H9 (cell line): Measurements from ENCODE around the gene STH. TPM values are rescaled to one million over a fixed set of nuclear protein-coding genes. Genes with fewer than 3 reads are reported as not detected.

Experiments
- DNase-seq: peaks from one replicate; pipeline ENCODE4 v3.0.0-alpha.2; 2017
- H2AFZ ChIP-seq: one replicate; pipeline ENCODE4 v1.6.1; 2013; ENCODE audit warnings: mild to moderate bottlenecking, low read length, control low read depth, moderate library complexity
- H2AK5ac ChIP-seq: 2 replicates; pipeline ENCODE4 v1.6.1; 2013; ENCODE audit warnings: low read length, control low read depth, mixed read lengths; ENCODE audit not compliant: insufficient read length
- H2BK120ac ChIP-seq: one replicate; pipeline ENCODE4 v1.6.1; 2013; ENCODE audit warnings: low read depth, mild to moderate bottlenecking, low read length, control low read depth, inconsistent platforms; ENCODE audit not compliant: poor library complexity, severe bottlenecking
- H2BK12ac ChIP-seq: 2 replicates; pipeline ENCODE4 v1.6.1; 2013; ENCODE audit warnings: low read length, control low read depth, mixed read lengths, low read depth; ENCODE audit not compliant: insufficient read length
- H2BK15ac ChIP-seq: 2 replicates; pipeline ENCODE4 v1.6.1; 2013; ENCODE audit warnings: low read depth, low read length, control low read depth
- H2BK20ac ChIP-seq: one replicate; pipeline ENCODE4 v1.6.1; 2013; ENCODE audit warnings: low read depth, mild to moderate bottlenecking, low read length, control low read depth, inconsistent platforms; ENCODE audit not compliant: poor library complexity, severe bottlenecking
- H2BK5ac ChIP-seq: 2 replicates; pipeline ENCODE4 v1.6.1; 2013; ENCODE audit warnings: low read length, control low read depth, mixed read lengths; ENCODE audit not compliant: insufficient read length
- H3K14ac ChIP-seq: 2 replicates; pipeline ENCODE4 v1.6.1; 2013; ENCODE audit warnings: low read length, control low read depth; ENCODE audit not compliant: insufficient read depth
- H3K18ac ChIP-seq: 2 replicates; pipeline ENCODE4 v1.6.1; 2013; ENCODE audit warnings: low read depth, mild to moderate bottlenecking, mixed read lengths, low read length, control low read depth; ENCODE audit not compliant: insufficient read length
- H3K23ac ChIP-seq: 2 replicates; pipeline ENCODE4 v1.6.1; 2013; ENCODE audit warnings: low read length, control low read depth, mixed read lengths, low read depth; ENCODE audit not compliant: insufficient read length
- H3K23me2 ChIP-seq: 2 replicates; pipeline ENCODE4 v1.6.1; 2013; ENCODE audit warnings: low read depth, mild to moderate bottlenecking, mixed read lengths, low read length, control low read depth; ENCODE audit not compliant: insufficient read length, poor library complexity, severe bottlenecking
- H3K27ac ChIP-seq: 2 replicates; pipeline ENCODE4 v1.5.1; 2013; ENCODE audit warnings: low read length, control low read depth, mixed read lengths, low read depth; ENCODE audit not compliant: insufficient read length
- H3K27me3 ChIP-seq: 2 replicates; pipeline ENCODE4 v1.6.1; 2013; ENCODE audit warnings: low read length, control low read depth, inconsistent platforms; ENCODE audit not compliant: insufficient read depth
- H3K4ac ChIP-seq: 2 replicates; pipeline ENCODE4 v1.6.1; 2013; ENCODE audit warnings: low read depth, mild to moderate bottlenecking, control low read depth, inconsistent platforms, low read length, moderate library complexity
- H3K4me1 ChIP-seq: 2 replicates; pipeline ENCODE4 v1.6.1; 2013; ENCODE audit warnings: low read length, control low read depth, inconsistent platforms; ENCODE audit not compliant: insufficient read depth
- H3K4me2 ChIP-seq: 2 replicates; pipeline ENCODE4 v1.6.1; 2013; ENCODE audit warnings: low read length, control low read depth, mixed read lengths; ENCODE audit not compliant: insufficient read length, insufficient read depth
- H3K56ac ChIP-seq: 2 replicates; pipeline ENCODE4 v1.6.1; 2013; ENCODE audit warnings: low read depth, mild to moderate bottlenecking, mixed read lengths, low read length, control low read depth; ENCODE audit not compliant: insufficient read length
- H3K79me1 ChIP-seq: 2 replicates; pipeline ENCODE4 v1.6.1; 2013; ENCODE audit warnings: low read depth, mild to moderate bottlenecking, moderate library complexity, low read length, control low read depth, inconsistent platforms; ENCODE audit not compliant: insufficient read depth, poor library complexity, severe bottlenecking
- H3K79me2 ChIP-seq: 2 replicates; pipeline ENCODE4 v1.6.1; 2013; ENCODE audit warnings: low read length, control low read depth, inconsistent platforms; ENCODE audit not compliant: insufficient read depth
- H3K9ac ChIP-seq: 2 replicates; pipeline ENCODE4 v1.6.1; 2013; ENCODE audit warnings: low read length, control low read depth, mixed read lengths; ENCODE audit not compliant: insufficient read length; ENCODE audit errors: extremely low read depth
- H3K9me3 ChIP-seq: one replicate; pipeline ENCODE4 v1.6.1; 2013; ENCODE audit warnings: low read depth, low read length, inconsistent platforms; ENCODE audit not compliant: control insufficient read depth
- H3T11ph ChIP-seq: one replicate; pipeline ENCODE4 v1.6.1; 2013; ENCODE audit warnings: mild to moderate bottlenecking, low read length, control low read depth, inconsistent platforms
- H4K20me1 ChIP-seq: one replicate; pipeline ENCODE4 v1.6.1; 2013; ENCODE audit not compliant: control insufficient read depth, insufficient read length, insufficient read depth
- H4K5ac ChIP-seq: 2 replicates; pipeline ENCODE4 v1.6.1; 2013; ENCODE audit warnings: low read depth, mild to moderate bottlenecking, mixed read lengths, low read length, control low read depth; ENCODE audit not compliant: insufficient read length
- H4K8ac ChIP-seq: replicated peaks from 2 replicates; pipeline ENCODE4 v1.6.1; 2013; ENCODE audit warnings: low read length, control low read depth, mixed read lengths, low read depth; ENCODE audit not compliant: insufficient read length
- H4K91ac ChIP-seq: 2 replicates; pipeline ENCODE4 v1.6.1; 2013; ENCODE audit warnings: low read depth, mild to moderate bottlenecking, moderate library complexity, mixed read lengths, low read length, control low read depth; ENCODE audit not compliant: insufficient read length
- H3K27ac Mint-ChIP-seq, 3 experiments: 2 replicates in 2 of 3; 3 replicates in 1 of 3; pipeline ENCODE4 v1.8.0; 2020 to 2021; ENCODE audit warnings: mixed read lengths in 3 of 3, mild to moderate bottlenecking in 1 of 3, moderate library complexity in 1 of 3
- H3K27me3 Mint-ChIP-seq: 2 replicates; pipeline ENCODE4 v1.8.0; 2021; ENCODE audit warnings: low read depth, mild to moderate bottlenecking, moderate library complexity, mixed read lengths
- H3K36me3 Mint-ChIP-seq, 3 experiments: 2 replicates in 2 of 3; 3 replicates in 1 of 3; pipeline ENCODE4 v1.8.0; 2020 to 2021; ENCODE audit warnings: low read depth in 3 of 3, mixed read lengths in 3 of 3; ENCODE audit not compliant: insufficient read depth in 1 of 3
- H3K4me1 Mint-ChIP-seq, 2 experiments: 2 replicates each; pipeline ENCODE4 v1.8.0; 2020; ENCODE audit warnings: mixed read lengths in 2 of 2
- H3K4me3 Mint-ChIP-seq, 2 experiments: 2 replicates in 1 of 2; 3 replicates in 1 of 2; pipeline ENCODE4 v1.8.0; 2020 to 2021; ENCODE audit warnings: mild to moderate bottlenecking in 2 of 2, mixed read lengths in 2 of 2, moderate library complexity in 1 of 2
- H3K9me3 Mint-ChIP-seq, 2 experiments: 2 replicates in 1 of 2; 3 replicates in 1 of 2; pipeline ENCODE4 v1.8.0; 2020; ENCODE audit warnings: mild to moderate bottlenecking in 2 of 2, mixed read lengths in 2 of 2, moderate library complexity in 1 of 2
- CTCF ChIP-seq: fragments of 200-600 bp; sonication (generic); conservative IDR thresholded peaks from 3 replicates; pipeline ENCODE4 v1.8.0; 2021; ENCODE audit warnings: antibody characterized with exemption, mild to moderate bottlenecking
- whole genome bisulfite sequencing: extraction: QIAGEN DNeasy Blood & Tissue Kit; methylation state at CpG from one replicate; pipeline ENCODE4 v1.1.7; 2013; ENCODE audit warnings: missing lambda C conversion rate, low lambda C conversion rate, mixed read lengths; ENCODE audit not compliant: insufficient read length; ENCODE audit errors: extremely low coverage; 5-methylcytosine and 5-hydroxymethylcytosine counted together
- total RNA-seq: library from RNA; stranded (reverse); gene quantifications from 2 replicates; pipeline ENCODE4 v1.2.1, GENCODE V29; 2021

The STH gene
- total RNA-seq, 1 experiment from 2014 or later = not detected

GRCh38 chr17:46045639-46046038, 46.6 kb downstream of the STH start:
- Histone ChIP-seq H3K9me3 (no peaks in the 10 kb centered on the region), H3K23ac (no peak overlapping the region), H3K23me2 (no peaks in the 10 kb centered on the region), H3K4ac (no peak overlapping the region), H3K27ac (no peak overlapping the region), H4K8ac (no peak overlapping the region), H3T11ph (no peak overlapping the region), H3K14ac (no peak overlapping the region), H2BK15ac (no peak overlapping the region), H3K56ac (no peak overlapping the region), H4K5ac (no peak overlapping the region), H3K4me1 (no peaks in the 10 kb centered on the region), H2BK20ac (no peak overlapping the region), H3K9ac (no peak overlapping the region), H3K79me1 (no peaks in the 10 kb centered on the region), H2AK5ac (no peak overlapping the region), H3K27me3 (no peaks in the 10 kb centered on the region), H3K18ac (no peak overlapping the region), H3K79me2 (no peaks in the 10 kb centered on the region), H2BK5ac (no peak overlapping the region), H4K20me1 (no peaks in the 10 kb centered on the region), H3K4me2 (no peak overlapping the region), H2BK120ac (no peak overlapping the region), H4K91ac (no peak overlapping the region), H2BK12ac (no peak overlapping the region), H2AFZ (no peak overlapping the region)
- DNase-seq = no peak
- WGBS = no CpG with 5 or more reads among the region's 3 CpGs
- Mint-ChIP-seq H3K36me3 (peaks cover 31 to 79% (median 78%) of the 10 kb centered on the region in 3 experiments; a peak in 6 of 7 replicates), H3K27me3 (no peaks in the 10 kb centered on the region), H3K4me3 (no peak overlapping the region), H3K27ac (peak overlapping the region in 2 of 3 experiments; percentile 40 to 59; a peak in 5 of 7 replicates), H3K4me1 (peaks cover 13 to 18% of the 10 kb centered on the region in 2 experiments), H3K9me3 (no peaks in the 10 kb centered on the region)
- TF ChIP-seq CTCF = no peak
